NCI-H526 (cell line): Measurements from ENCODE around the gene TCP10L.
A peak's percentile ranks its signal among the peaks of the same experiment; 100 is the strongest.
"Not testable (repeated sequence)": the region's sequence is repeated elsewhere in the genome, so short reads cannot be mapped to it uniquely, and the experiment has no call there.

ENCODE experiments used
- DNase-seq, 2 experiments: peaks; one replicate each; lab custom pipeline; 2025; lab: John Stamatoyannopoulos, UW

The TCP10L gene

GRCh38 chr21:32585042-32585710 is at the start of gene TCP10L:
Gene TCP10L (minus strand): TSS chr21:32585523. CDS start chr21:32584304, 1,219 bp downstream.
- DNase-seq = no peak

- no peak for DNase-seq
These were observed 41.4 kb upstream of the TCP10L start for GRCh38 chr21:32626621-32627196.

- DNase-seq = not testable (repeated sequence)
These were observed 32.9 kb upstream of the TCP10L start for GRCh38 chr21:32618218-32618617.

- DNase-seq = no peak
These were observed 28.2 kb upstream of the TCP10L start for GRCh38 chr21:32613436-32614043.

GRCh38 chr21:32612999-32613337 is 27.6 kb upstream of the TCP10L start:
- peak in 1 of 2 experiments; percentile 57 for DNase-seq

- DNase-seq = peak; percentile 92 to 95
These were observed 27.0 kb upstream of the TCP10L start, which contains the start of gene CFAP298 for GRCh38 chr21:32612075-32612998. Gene CFAP298 (minus strand): TSS chr21:32612377. CDS start chr21:32612243, 134 bp downstream.

GRCh38 chr21:32611471-32611997 is 26.2 kb upstream of the TCP10L start:
- peak; percentile 4 to 56 for DNase-seq

GRCh38 chr21:32610940-32611339 is 25.6 kb upstream of the TCP10L start:
- not testable (repeated sequence) for DNase-seq

- no peak for DNase-seq
These were observed 23.5 kb upstream of the TCP10L start for GRCh38 chr21:32608851-32609250.

GRCh38 chr21:32605469-32605868 is 20.1 kb upstream of the TCP10L start:
- no peak for DNase-seq

- no peak for DNase-seq
These were observed 19.1 kb upstream of the TCP10L start for GRCh38 chr21:32604464-32604863.

GRCh38 chr21:32603131-32603530 is 17.8 kb upstream of the TCP10L start:
- no peak for DNase-seq

- DNase-seq = no peak
These were observed 16.8 kb upstream of the TCP10L start for GRCh38 chr21:32602099-32602498.

GRCh38 chr21:32599526-32599925 is 14.2 kb upstream of the TCP10L start:
- peak in 1 of 2 experiments; percentile 50 for DNase-seq

GRCh38 chr21:32599091-32599490 is 13.8 kb upstream of the TCP10L start:
- DNase-seq = no peak

GRCh38 chr21:32597205-32597604 is 11.9 kb upstream of the TCP10L start:
- DNase-seq = peak; percentile 83 to 84

GRCh38 chr21:32595431-32595830 is 10.1 kb upstream of the TCP10L start:
- DNase-seq = no peak

- DNase-seq = no peak
These were observed 8.4 kb upstream of the TCP10L start for GRCh38 chr21:32593690-32594089.

GRCh38 chr21:32592929-32593502 is 7.7 kb upstream of the TCP10L start:
- DNase-seq = no peak

GRCh38 chr21:32590130-32590529 is 4.8 kb upstream of the TCP10L start:
- DNase-seq = no peak

- no peak for DNase-seq
These were observed 2.3 kb upstream of the TCP10L start for GRCh38 chr21:32587651-32588050.

- DNase-seq = no peak
These were observed 1.8 kb upstream of the TCP10L start for GRCh38 chr21:32587120-32587519.
